NCI-H748 (cell line): ENCODE data around the gene IFITM10.
A peak's percentile ranks its signal among the peaks of the same experiment; 100 is the strongest.

ENCODE experiments used
- DNase-seq: peaks from one replicate; lab custom pipeline; 2025; ENCODE audit not compliant: unreplicated experiment; lab: John Stamatoyannopoulos, UW

IFITM10 gene

GRCh38 chr11:1719781-1720180 is 30.6 kb downstream of the IFITM10 start:
- no peak for DNase-seq

- no peak for DNase-seq
Measured at GRCh38 chr11:1718326-1718725, 32.1 kb downstream of the IFITM10 start.

GRCh38 chr11:1717745-1718144 is 32.6 kb downstream of the IFITM10 start:
- DNase-seq, result no peak

GRCh38 chr11:1714908-1715885 is 35.2 kb downstream of the IFITM10 start:
- no peak for DNase-seq

GRCh38 chr11:1708716-1709115 is 41.7 kb downstream of the IFITM10 start:
- no peak for DNase-seq

- no peak for DNase-seq
Measured at GRCh38 chr11:1707751-1708150, 42.6 kb downstream of the IFITM10 start.

- no peak for DNase-seq
Measured at GRCh38 chr11:1706634-1707400, 43.6 kb downstream of the IFITM10 start.

- peak; percentile 33 for DNase-seq
Measured at GRCh38 chr11:1705126-1706052, 45.0 kb downstream of the IFITM10 start.

GRCh38 chr11:1703146-1703545 is 47.2 kb downstream of the IFITM10 start:
- DNase-seq, result no peak

GRCh38 chr11:1702506-1702905 is 47.9 kb downstream of the IFITM10 start:
- no peak for DNase-seq

GRCh38 chr11:1701091-1701807 is 49.1 kb downstream of the IFITM10 start:
- DNase-seq, result peak; percentile 30

GRCh38 chr11:1699771-1700170 is 50.6 kb downstream of the IFITM10 start:
- DNase-seq, result no peak

- no peak for DNase-seq
Measured at GRCh38 chr11:1696608-1697570, 53.5 kb downstream of the IFITM10 start, which contains the start of gene KRTAP5-6. Gene KRTAP5-6, plus strand, starts transcription at chr11:1697195. Its CDS starts 51 bp downstream, at chr11:1697246.

GRCh38 chr11:1695548-1696108 is 54.8 kb downstream of the IFITM10 start:
- no peak for DNase-seq

GRCh38 chr11:1694846-1695547 is 55.4 kb downstream of the IFITM10 start:
- no peak for DNase-seq

- DNase-seq, result peak; percentile 83
Measured at GRCh38 chr11:1694064-1694845, 56.1 kb downstream of the IFITM10 start.
